ENCODE measurements around the gene TNNT2.

GRCh38 chr1:201324821-201325677, 52.4 kb downstream of the TNNT2 start:
- no peak for TF ChIP-seq POLR2A (IDR thresholded peaks at IDR 0.05)
- TF ChIP-seq, protein P1, sequence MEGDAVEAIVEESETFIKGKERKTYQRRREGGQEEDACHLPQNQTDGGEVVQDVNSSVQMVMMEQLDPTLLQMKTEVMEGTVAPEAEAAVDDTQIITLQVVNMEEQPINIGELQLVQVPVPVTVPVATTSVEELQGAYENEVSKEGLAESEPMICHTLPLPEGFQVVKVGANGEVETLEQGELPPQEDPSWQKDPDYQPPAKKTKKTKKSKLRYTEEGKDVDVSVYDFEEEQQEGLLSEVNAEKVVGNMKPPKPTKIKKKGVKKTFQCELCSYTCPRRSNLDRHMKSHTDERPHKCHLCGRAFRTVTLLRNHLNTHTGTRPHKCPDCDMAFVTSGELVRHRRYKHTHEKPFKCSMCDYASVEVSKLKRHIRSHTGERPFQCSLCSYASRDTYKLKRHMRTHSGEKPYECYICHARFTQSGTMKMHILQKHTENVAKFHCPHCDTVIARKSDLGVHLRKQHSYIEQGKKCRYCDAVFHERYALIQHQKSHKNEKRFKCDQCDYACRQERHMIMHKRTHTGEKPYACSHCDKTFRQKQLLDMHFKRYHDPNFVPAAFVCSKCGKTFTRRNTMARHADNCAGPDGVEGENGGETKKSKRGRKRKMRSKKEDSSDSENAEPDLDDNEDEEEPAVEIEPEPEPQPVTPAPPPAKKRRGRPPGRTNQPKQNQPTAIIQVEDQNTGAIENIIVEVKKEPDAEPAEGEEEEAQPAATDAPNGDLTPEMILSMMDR (IDR thresholded peaks at IDR 0.05) = no peak

Measured in esophagus squamous epithelium (tissue), 4 donors.